A204.1 (cell line): ENCODE data around the gene PDZD2.

Experiments
- FAIRE-seq: peaks from 2 replicates; lab custom pipeline; 2012; peaks lifted over from hg19 to GRCh38; lab: Jason Lieb, UNC

Gene PDZD2

GRCh38 chr5:32147959-32148358, 509.0 kb downstream of the PDZD2 start:
- FAIRE-seq, result no peak

DNA sequence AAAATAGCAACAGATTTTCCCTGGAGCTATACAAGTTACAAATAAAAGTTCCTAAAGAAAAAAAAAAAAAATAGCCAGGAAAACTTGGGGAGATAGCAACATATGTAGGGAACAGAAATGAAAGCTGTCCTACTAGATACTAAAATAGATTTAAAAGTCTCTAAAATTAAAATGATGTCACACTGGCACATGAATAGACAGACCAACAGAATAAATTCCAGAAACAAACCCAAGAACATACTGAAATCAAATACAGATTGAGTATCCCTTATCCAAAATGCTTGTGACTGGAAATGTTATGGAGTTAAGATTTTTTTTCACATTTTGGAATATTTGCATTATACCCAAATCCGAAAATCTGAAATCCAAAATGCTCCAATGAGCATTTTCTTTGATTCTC, 511.4 kb downstream of the PDZD2 start:
- no peak for FAIRE-seq

- no peak for FAIRE-seq
Observed at GRCh38 chr5:32151198-32151597, 512.3 kb downstream of the PDZD2 start.

GRCh38 chr5:32153723-32154122, 514.8 kb downstream of the PDZD2 start:
- FAIRE-seq, result no peak

- no peak for FAIRE-seq
Observed at GRCh38 chr5:32155211-32155610, 516.3 kb downstream of the PDZD2 start.

DNA sequence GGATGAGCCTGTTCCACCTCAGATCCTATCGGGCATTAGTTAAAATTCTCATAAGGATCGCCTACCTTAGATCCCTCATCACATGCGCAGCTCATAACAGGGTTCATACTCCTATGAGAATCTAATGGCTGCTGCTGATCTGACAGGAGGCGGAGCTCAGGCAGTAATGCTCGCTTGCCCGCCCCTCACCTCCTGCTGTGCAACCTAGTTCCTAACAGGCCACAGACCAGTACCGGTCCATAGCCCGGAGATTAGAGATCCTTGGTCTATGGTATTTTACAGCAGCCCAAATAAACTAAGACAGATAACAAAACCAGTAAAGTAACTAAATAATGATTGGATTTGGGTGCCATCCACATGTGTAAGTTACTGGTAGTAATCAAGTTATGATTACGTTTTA, 517.7 kb downstream of the PDZD2 start:
- no peak for FAIRE-seq

GRCh38 chr5:32157078-32157477, 518.1 kb downstream of the PDZD2 start:
- no peak for FAIRE-seq

GRCh38 chr5:32158679-32158975, 519.7 kb downstream of the PDZD2 start:
- no peak for FAIRE-seq

DNA sequence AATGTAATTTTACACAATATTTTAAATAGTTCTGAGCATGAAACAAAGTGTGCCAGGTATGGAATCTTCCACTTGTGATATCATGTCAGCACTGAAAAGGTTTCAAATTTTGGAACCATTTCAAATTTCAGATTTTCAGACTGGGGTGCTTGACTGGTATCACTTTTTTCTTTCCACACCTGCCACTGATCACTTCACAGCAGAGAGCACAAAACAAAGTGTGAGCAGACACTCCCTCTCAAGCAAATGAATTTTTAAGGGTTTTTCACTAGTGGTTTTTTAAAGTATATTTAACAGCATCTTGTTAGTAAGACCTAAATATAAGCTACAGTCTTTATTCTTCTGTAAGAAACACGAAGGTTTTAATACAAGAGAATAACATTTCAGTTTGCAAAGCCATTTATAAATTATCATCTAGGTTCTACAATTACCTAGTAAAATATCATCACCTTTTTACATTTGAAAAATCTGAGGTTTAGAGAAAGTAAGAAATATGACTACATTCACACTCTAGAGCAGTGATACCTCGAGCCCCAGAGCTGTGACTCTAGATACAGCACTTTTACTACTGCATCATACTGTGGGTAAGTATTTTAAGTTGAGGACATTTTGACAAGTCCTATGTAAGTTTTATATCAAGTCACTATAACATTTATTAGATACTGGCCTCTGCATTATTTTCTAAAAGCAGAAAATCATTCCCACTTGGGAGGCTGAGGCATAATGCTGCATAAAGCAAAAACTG, 520.6 kb downstream of the PDZD2 start:
- no peak for FAIRE-seq

DNA sequence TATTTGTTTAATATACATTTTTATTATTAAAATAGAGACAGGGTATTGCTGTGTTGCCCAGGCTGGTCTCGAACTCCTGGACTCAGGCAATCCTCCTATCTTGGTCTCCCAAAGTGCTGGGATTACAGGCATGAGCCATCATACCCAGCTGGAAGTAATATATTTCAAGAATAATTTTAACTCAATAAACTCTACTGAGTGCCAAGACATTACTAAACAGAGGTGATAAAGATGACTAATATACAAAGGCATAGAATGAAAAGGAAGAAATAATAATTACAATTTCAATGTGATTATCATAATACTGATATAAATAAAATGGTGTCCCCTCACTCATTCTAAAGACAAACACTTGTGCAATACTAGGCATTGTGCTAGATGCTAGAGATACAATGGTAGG, 521.3 kb downstream of the PDZD2 start:
- FAIRE-seq, result no peak
